Parathyroid adenoma (tissue), 2 donors: ENCODE results near the gene CTRL.
A peak's percentile ranks its signal among the peaks of the same experiment; 100 is the strongest.

ENCODE experiments used
- H2AFZ ChIP-seq: fragments of 300-600 bp; sonication (generic); one replicate; pipeline ENCODE4 v1.7.0; 2017; ENCODE audit warnings: antibody characterized with exemption, mild to moderate bottlenecking
- H3K27ac ChIP-seq: fragments of 300-600 bp; sonication (generic); one replicate; pipeline ENCODE4 v1.7.0; 2017
- H3K27me3 ChIP-seq: fragments of 300-600 bp; sonication (generic); one replicate; pipeline ENCODE4 v1.7.0; 2017; ENCODE audit warnings: low read length; ENCODE audit not compliant: control insufficient read depth, insufficient read depth
- H3K36me3 ChIP-seq: fragments of 300-600 bp; sonication (generic); one replicate; pipeline ENCODE4 v1.7.0; 2017; ENCODE audit warnings: low read length; ENCODE audit not compliant: control insufficient read depth, insufficient read depth
- H3K4me1 ChIP-seq: fragments of 300-600 bp; sonication (generic); one replicate; pipeline ENCODE4 v1.7.0; 2017; ENCODE audit warnings: control low read depth
- H3K4me2 ChIP-seq: fragments of 300-600 bp; sonication (generic); one replicate; pipeline ENCODE4 v1.7.0; 2017; ENCODE audit warnings: low read length
- H3K4me3 ChIP-seq: fragments of 300-600 bp; sonication (generic); one replicate; pipeline ENCODE4 v1.7.0; 2017; ENCODE audit warnings: low read depth, low read length
- H3K79me2 ChIP-seq: fragments of 300-600 bp; sonication (generic); one replicate; pipeline ENCODE4 v1.7.0; 2017; ENCODE audit warnings: control low read depth
- H3K9ac ChIP-seq: fragments of 300-600 bp; sonication (generic); one replicate; pipeline ENCODE4 v1.7.0; 2017; ENCODE audit warnings: mild to moderate bottlenecking
- H3K9me3 ChIP-seq: fragments of 300-600 bp; sonication (generic); one replicate; pipeline ENCODE4 v1.7.0; 2017; ENCODE audit warnings: low read length; ENCODE audit not compliant: control insufficient read depth
- TF ChIP-seq, protein P1 (sequence below): fragments of 300-600 bp; sonication (generic); IDR thresholded peaks from one replicate; pipeline ENCODE4 v1.7.0; 2017; ENCODE audit warnings: antibody characterized with exemption, mild to moderate bottlenecking
- donor health status: primary hyperparathyroidism.

The CTRL gene

DNA sequence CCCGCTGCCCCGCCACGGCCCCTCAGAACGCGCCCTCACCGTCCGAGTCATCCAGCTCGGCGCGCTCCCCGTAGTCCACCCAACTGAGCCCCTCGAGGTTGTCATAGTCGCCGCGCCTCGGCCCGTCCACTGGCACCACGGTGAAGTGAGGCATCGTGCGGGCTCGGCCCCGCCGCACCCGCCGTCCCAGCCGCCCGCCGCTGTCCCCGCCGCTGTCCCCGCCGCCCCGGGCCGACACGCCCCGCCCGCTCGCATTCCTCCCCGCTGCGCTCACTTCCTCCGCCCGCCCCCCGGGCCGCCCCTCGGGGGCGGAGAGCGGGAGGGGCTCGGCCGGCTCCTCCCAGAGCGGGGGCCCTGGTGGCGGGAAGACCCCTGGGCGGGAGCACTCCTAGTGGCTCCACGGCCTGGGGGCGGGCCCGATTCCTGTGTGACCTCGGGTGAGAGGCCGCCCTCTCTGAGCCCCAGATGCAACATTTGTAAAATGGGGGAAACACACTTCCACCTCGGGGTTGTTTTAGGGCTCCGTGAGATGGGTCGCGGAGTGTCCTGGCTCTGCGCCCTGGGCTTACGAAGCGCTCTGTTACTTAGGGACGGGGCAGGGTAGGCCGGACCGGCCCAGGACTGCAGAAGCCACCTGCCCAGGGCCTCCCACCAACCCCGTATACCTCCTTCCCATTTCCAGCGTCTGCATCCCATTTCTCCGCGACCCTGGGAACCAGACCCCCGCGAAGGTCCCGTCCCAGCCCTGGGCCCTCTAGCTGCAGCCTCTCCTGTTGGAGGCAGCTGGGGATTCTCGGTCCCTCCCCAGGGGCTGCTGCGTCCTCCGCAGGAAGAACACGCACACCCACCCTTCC lies 37.0 kb upstream of the CTRL start, which contains the start of gene SLC12A4:
Gene SLC12A4 (minus strand): TSS at position 238 of the 854 bp plus-strand sequence. CDS start 84 bp downstream, at position 154.
- peak within 1 kb of the TSS; percentile 46 for H3K9ac ChIP-seq
- no peaks in the 10 kb centered on the region for H3K9me3 ChIP-seq
- H3K4me1 ChIP-seq, result peaks cover 31% of the 10 kb centered on the region
- peak within 1 kb of the TSS; percentile 84 for H3K4me3 ChIP-seq
- H2AFZ ChIP-seq, result peak within 1 kb of the TSS; percentile 97
- no peaks in the 10 kb centered on the region for H3K36me3 ChIP-seq
- H3K4me2 ChIP-seq, result peak within 1 kb of the TSS; percentile 99
- no peaks in the 10 kb centered on the region for H3K27me3 ChIP-seq
- TF ChIP-seq, protein P1, sequence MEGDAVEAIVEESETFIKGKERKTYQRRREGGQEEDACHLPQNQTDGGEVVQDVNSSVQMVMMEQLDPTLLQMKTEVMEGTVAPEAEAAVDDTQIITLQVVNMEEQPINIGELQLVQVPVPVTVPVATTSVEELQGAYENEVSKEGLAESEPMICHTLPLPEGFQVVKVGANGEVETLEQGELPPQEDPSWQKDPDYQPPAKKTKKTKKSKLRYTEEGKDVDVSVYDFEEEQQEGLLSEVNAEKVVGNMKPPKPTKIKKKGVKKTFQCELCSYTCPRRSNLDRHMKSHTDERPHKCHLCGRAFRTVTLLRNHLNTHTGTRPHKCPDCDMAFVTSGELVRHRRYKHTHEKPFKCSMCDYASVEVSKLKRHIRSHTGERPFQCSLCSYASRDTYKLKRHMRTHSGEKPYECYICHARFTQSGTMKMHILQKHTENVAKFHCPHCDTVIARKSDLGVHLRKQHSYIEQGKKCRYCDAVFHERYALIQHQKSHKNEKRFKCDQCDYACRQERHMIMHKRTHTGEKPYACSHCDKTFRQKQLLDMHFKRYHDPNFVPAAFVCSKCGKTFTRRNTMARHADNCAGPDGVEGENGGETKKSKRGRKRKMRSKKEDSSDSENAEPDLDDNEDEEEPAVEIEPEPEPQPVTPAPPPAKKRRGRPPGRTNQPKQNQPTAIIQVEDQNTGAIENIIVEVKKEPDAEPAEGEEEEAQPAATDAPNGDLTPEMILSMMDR, result no peak
- H3K27ac ChIP-seq, result peak within 1 kb of the TSS; percentile 67
- no peaks in the 10 kb centered on the region for H3K79me2 ChIP-seq

DNA sequence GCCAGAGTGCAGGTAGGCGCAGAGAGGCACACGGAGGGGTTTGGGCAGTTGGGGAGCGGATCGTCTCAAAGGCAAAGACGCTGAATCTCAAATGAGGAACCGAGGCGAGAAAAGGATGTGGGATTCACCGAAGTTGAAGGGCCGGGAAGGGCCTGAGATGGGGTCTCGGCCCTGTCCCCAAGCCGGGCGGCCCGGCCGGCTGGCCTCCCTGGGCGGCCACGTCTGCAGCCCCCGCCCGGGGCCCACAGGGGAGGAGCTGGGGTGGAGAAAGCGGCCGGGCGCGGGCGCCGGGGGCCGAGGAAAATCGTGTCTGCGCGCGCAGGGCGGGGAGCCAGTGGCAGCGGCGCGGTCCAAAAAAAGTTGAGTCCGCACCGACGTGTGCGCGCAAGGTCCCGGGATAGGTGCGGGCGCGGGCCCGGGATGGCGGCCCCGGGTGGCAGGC lies 36.3 kb upstream of the CTRL start:
- Histone ChIP-seq H3K9me3 (no peaks in the 10 kb centered on the region), H3K4me2 (peak overlapping the region; percentile 99), H2AFZ (peak overlapping the region; percentile 71), H3K4me1 (peaks cover 36% of the 10 kb centered on the region), H3K27ac (peak overlapping the region; percentile 67), H3K79me2 (peaks cover 5% of the 10 kb centered on the region), H3K27me3 (no peaks in the 10 kb centered on the region), H3K4me3 (peak overlapping the region; percentile 84), H3K9ac (no peak overlapping the region), H3K36me3 (no peaks in the 10 kb centered on the region)
- TF ChIP-seq, protein P1, result no peak

DNA sequence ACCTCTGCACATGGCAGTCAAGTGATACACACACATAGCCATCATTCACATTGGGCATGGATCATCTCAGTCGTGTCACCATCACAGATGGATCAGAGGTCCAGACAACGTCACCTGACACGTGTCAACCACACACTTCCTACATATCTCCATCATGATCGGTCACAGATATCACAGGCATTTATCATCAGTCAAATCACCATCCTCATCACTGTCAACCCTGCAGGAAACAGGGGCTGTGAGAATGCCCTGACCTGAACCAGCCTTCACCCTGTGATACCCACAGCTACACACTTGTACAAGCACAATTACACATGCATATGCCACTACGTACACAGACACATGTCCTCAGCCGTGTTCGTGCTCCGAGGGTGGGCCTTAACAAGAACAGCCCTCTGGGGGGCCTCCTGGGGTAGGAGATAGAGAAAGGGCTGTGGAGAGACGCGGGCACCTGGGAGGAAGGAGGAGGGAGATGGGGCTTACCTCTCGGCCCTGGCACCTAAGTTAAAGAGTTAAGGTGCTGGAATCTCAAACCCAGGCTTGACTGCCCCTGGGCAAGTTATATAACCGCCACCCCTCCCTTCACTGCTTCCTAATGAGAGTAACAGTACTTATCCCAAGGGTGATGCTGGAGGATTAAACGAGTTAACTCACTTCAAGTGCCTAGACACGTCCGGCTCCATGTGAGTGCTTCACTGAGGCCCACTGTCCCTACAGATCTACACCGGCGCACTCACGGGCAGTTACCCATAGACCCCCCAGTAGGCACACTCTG lies 35.7 kb upstream of the CTRL start:
- Histone ChIP-seq H3K27ac (peak overlapping the region; percentile 67), H3K4me3 (peak overlapping the region; percentile 84), H3K4me1 (peaks cover 36% of the 10 kb centered on the region)

DNA sequence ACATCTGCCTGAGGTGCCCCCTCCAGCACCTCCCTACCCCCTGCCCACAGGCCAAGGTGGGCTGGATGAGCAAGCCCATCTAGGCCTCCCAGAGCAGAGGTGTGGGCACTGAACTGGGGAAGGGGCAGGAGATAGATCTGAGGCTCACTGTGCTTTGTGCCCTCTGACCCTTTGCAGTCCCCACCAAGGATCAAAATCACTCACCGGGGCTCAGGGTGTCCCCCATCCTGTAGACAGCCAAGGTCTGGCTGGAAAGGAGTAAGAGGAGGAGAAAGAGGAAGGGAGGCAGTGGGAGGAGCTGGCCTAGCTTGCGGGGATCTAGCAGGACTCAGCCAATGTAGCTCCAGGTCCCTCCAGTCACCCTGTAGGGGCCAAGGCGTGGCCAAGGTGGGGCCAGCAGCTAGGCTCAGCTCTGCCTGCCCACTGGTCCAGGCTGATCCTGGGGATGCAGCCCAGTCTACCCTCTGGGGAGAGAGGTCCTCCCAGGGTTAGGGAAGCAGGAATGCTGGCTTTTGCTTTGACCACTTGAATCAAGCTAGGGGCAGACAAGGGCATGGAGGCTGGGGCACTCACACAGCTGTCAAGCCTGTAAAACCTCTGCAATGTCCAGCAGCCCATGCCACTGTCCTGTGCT lies 35.0 kb upstream of the CTRL start:
- H3K27me3 ChIP-seq, result no peaks in the 10 kb centered on the region
- H2AFZ ChIP-seq, result no peak overlapping the region
- no peaks in the 10 kb centered on the region for H3K36me3 ChIP-seq
- peak overlapping the region; percentile 99 for H3K4me2 ChIP-seq
- H3K9me3 ChIP-seq, result no peaks in the 10 kb centered on the region
- TF ChIP-seq, protein P1, result no peak
- H3K9ac ChIP-seq, result no peak overlapping the region
- peak overlapping the region; percentile 47 for H3K27ac ChIP-seq
- H3K4me1 ChIP-seq, result peaks cover 39% of the 10 kb centered on the region
- H3K4me3 ChIP-seq, result peak overlapping the region; percentile 84
- peaks cover 12% of the 10 kb centered on the region for H3K79me2 ChIP-seq

More for the DNA sequence above, 35.7 kb upstream of the CTRL start:
- TF ChIP-seq, protein P1, result no peak
- Histone ChIP-seq H3K9ac (no peak overlapping the region), H3K79me2 (peaks cover 11% of the 10 kb centered on the region), H3K27me3 (no peaks in the 10 kb centered on the region), H3K36me3 (no peaks in the 10 kb centered on the region), H3K9me3 (no peaks in the 10 kb centered on the region), H2AFZ (peak overlapping the region; percentile 71), H3K4me2 (peak overlapping the region; percentile 99)
